Ishikawa (cell line): ENCODE results near the gene MRPL17.

Experiments
- CEBPB ChIP-seq: IDR thresholded peaks from 2 replicates; pipeline ENCODE4 v1.6.1; 2012
- CREB1 ChIP-seq: IDR thresholded peaks from 2 replicates; pipeline ENCODE4 v1.6.1; 2012; ENCODE audit warnings: low read depth
- EGR1 ChIP-seq: IDR thresholded peaks from 2 replicates; pipeline ENCODE4 v1.6.1; 2012
- EP300 ChIP-seq: IDR thresholded peaks from 2 replicates; pipeline ENCODE4 v1.6.1; 2012; ENCODE audit warnings: borderline replicate concordance
- FOXM1 ChIP-seq: IDR thresholded peaks from 2 replicates; pipeline ENCODE4 v1.6.1; 2012; ENCODE audit warnings: low read depth, borderline replicate concordance
- NFIC ChIP-seq: IDR thresholded peaks from 2 replicates; pipeline ENCODE4 v1.6.1; 2012
- RAD21 ChIP-seq: IDR thresholded peaks from 2 replicates; pipeline ENCODE4 v1.6.1; 2012; ENCODE audit warnings: low read depth
- TAF1 ChIP-seq: IDR thresholded peaks from 2 replicates; pipeline ENCODE4 v1.6.1; 2012; ENCODE audit warnings: low read depth, mild to moderate bottlenecking
- TCF12 ChIP-seq: IDR thresholded peaks from 2 replicates; pipeline ENCODE4 v1.6.1; 2012; ENCODE audit warnings: low read depth
- TEAD4 ChIP-seq: IDR thresholded peaks from 2 replicates; pipeline ENCODE4 v1.6.1; 2012
- YY1 ChIP-seq: IDR thresholded peaks from 2 replicates; pipeline ENCODE4 v1.6.1; 2012; ENCODE audit warnings: low read depth
- ZBTB7A ChIP-seq: IDR thresholded peaks from 2 replicates; pipeline ENCODE4 v1.6.1; 2012; ENCODE audit warnings: low read depth
- TF ChIP-seq, protein P1 (sequence below): IDR thresholded peaks from 2 replicates; pipeline ENCODE4 v1.6.1; 2012; ENCODE audit warnings: low read depth, mild to moderate bottlenecking
- TF ChIP-seq, protein P2 (sequence below): IDR thresholded peaks from 2 replicates; pipeline ENCODE4 v1.6.1; 2012
- TF ChIP-seq, protein P3 (sequence below): IDR thresholded peaks from 2 replicates; pipeline ENCODE4 v1.6.1; 2012

Gene MRPL17

DNA sequence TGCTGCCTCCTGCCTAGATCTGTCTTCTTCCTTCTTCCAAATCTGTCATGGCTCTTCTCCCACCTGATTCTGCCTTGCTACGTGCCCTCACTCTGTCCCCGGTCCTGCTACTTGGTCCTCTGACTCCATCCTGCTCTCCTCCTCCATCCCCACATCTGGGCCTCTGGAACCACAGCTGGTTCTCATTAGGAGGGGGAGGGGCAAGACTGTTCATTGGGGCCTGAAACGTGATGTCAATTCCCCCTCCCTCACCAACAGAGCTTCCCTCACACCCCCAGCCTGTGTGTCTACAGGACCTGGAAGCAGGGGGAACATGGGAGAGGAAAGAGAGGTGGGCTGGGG is 36.6 kb downstream of the MRPL17 start:
- TF ChIP-seq, protein P1, sequence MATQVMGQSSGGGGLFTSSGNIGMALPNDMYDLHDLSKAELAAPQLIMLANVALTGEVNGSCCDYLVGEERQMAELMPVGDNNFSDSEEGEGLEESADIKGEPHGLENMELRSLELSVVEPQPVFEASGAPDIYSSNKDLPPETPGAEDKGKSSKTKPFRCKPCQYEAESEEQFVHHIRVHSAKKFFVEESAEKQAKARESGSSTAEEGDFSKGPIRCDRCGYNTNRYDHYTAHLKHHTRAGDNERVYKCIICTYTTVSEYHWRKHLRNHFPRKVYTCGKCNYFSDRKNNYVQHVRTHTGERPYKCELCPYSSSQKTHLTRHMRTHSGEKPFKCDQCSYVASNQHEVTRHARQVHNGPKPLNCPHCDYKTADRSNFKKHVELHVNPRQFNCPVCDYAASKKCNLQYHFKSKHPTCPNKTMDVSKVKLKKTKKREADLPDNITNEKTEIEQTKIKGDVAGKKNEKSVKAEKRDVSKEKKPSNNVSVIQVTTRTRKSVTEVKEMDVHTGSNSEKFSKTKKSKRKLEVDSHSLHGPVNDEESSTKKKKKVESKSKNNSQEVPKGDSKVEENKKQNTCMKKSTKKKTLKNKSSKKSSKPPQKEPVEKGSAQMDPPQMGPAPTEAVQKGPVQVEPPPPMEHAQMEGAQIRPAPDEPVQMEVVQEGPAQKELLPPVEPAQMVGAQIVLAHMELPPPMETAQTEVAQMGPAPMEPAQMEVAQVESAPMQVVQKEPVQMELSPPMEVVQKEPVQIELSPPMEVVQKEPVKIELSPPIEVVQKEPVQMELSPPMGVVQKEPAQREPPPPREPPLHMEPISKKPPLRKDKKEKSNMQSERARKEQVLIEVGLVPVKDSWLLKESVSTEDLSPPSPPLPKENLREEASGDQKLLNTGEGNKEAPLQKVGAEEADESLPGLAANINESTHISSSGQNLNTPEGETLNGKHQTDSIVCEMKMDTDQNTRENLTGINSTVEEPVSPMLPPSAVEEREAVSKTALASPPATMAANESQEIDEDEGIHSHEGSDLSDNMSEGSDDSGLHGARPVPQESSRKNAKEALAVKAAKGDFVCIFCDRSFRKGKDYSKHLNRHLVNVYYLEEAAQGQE = no peak
- TF ChIP-seq, protein P2, sequence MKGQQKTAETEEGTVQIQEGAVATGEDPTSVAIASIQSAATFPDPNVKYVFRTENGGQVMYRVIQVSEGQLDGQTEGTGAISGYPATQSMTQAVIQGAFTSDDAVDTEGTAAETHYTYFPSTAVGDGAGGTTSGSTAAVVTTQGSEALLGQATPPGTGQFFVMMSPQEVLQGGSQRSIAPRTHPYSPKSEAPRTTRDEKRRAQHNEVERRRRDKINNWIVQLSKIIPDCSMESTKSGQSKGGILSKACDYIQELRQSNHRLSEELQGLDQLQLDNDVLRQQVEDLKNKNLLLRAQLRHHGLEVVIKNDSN = no peak
- TF ChIP-seq NFIC = no peak
- no peak for TF ChIP-seq TEAD4
- TF ChIP-seq CEBPB = no peak
- TF ChIP-seq EP300 = no peak
- no peak for TF ChIP-seq ZBTB7A
- TF ChIP-seq, protein P3, sequence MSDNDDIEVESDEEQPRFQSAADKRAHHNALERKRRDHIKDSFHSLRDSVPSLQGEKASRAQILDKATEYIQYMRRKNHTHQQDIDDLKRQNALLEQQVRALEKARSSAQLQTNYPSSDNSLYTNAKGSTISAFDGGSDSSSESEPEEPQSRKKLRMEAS = no peak
- TF ChIP-seq YY1 = no peak
- no peak for TF ChIP-seq RAD21
- no peak for TF ChIP-seq EGR1
- no peak for TF ChIP-seq TAF1

DNA sequence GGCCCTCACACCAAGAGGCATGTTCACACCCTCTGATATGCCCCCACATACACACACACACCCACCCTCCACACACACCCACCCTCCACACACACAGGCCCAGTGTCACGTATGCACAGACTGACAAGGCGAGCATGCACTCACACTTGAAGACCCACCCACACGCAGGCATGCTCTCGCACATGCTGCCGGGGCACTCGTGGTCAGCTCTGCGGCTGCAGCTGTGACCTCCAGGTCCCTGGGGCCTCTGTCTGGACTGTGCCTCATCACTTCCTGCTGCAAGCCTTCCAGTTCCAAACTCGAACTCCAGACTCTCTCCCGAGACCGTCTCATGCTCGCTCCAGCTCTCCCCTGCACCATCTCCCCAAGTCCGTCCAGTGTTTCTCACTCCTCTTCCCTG is 37.1 kb downstream of the MRPL17 start:
- TF ChIP-seq YY1 (no peak), FOXM1 (no peak), ZBTB7A (no peak), RAD21 (no peak), TCF12 (no peak), NFIC (no peak), EGR1 (no peak), TEAD4 (no peak)
- TF ChIP-seq, protein P2 = no peak
- TF ChIP-seq, protein P1 = no peak
- TF ChIP-seq, protein P3 = no peak

DNA sequence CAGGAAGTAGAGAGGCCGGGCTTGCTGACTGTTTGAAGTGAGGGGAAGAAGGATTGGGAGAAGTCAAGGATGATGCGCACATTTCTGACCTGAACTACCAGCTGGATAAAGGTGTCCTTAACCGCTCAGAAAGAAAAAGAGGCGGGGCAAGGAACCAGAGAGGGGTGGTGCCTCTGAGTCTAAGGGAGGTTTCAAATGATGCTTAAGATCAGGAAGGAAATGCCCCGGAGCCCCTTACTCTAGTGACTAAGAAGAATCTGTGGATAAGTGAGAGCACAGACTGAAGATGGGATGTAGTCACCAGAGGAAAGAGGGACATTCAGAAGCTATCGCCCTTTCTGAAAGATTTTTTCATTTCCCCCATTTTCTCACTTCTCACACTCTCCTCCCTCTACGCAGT is 40.2 kb downstream of the MRPL17 start:
- no peak for TF ChIP-seq CREB1
- TF ChIP-seq, protein P3 = no peak
- TF ChIP-seq TAF1 = no peak
- TF ChIP-seq NFIC = no peak
- TF ChIP-seq, protein P2 = no peak
- no peak for TF ChIP-seq FOXM1
- no peak for TF ChIP-seq EGR1
- TF ChIP-seq ZBTB7A = no peak
- TF ChIP-seq EP300 = no peak
- no peak for TF ChIP-seq TCF12
- no peak for TF ChIP-seq YY1
- TF ChIP-seq CEBPB = no peak
- no peak for TF ChIP-seq RAD21
- no peak for TF ChIP-seq TEAD4
- TF ChIP-seq, protein P1 = no peak

DNA sequence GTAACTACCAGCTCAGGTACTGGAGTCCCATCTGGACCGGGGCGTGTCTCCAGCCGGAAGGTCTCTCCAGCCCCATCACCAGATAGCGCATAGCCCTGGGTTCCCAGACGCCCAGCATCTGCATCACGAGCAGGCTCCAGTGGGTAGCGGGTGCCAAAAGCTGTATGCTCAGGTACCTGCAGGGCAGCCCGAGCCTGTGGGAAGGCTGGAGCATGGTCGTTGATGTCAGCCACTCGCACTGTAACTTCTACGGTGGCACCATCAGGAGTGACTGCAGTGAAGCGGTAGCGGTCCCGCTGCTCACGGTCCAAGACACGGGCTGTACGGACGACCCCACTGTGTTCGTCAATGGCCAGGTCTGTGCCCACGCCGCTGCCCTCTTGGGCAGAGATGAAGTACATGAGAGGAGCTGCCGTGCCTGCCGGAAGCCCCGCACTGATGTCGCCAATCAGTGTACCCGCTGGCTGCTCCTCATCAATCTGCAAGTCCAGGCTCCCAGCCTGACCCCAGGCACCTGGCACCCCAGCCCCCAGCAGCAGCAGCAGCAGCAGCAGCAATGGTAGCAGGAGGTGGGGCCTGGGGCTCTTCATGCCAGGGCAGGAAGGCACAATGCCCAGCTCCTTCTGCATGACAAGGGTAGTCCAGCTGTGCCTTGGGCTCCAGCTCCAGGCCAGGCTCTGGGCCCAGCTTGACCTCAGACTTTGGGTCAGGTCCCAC is 42.0 kb downstream of the MRPL17 start:
- TF ChIP-seq CREB1 (no peak), YY1 (no peak), NFIC (no peak), TEAD4 (no peak), TAF1 (no peak), FOXM1 (no peak), EGR1 (no peak), TCF12 (no peak), ZBTB7A (no peak), RAD21 (no peak), EP300 (no peak), CEBPB (no peak)
- TF ChIP-seq, protein P1 = no peak
- TF ChIP-seq, protein P2 = no peak
- TF ChIP-seq, protein P3 = no peak
